ENCODE results near the gene MOBP.

Gene MOBP

GRCh38 chr3:39501968-39502837 is 34.7 kb downstream of the MOBP start:
- H3K79me1 ChIP-seq (ENCODE audit: low read length), result no peaks in the 10 kb centered on the region
- no peak overlapping the region for H2BK15ac ChIP-seq (replicated peaks; ENCODE audit: low read depth)
- no peaks in the 10 kb centered on the region for H3K36me3 ChIP-seq (ENCODE audit: control insufficient read depth, insufficient read depth, low read length)
- no peaks in the 10 kb centered on the region for H3K27me3 ChIP-seq (ENCODE audit: insufficient read depth, low read length, poor library complexity)
- no peaks in the 10 kb centered on the region for H3K79me2 ChIP-seq (ENCODE audit: control insufficient read depth, insufficient read depth, low read length)
- no peak overlapping the region for H3K9ac ChIP-seq (ENCODE audit: low read length)
- no peak overlapping the region for H3K4me3 ChIP-seq (ENCODE audit: low read length)
- no peak for DNase-seq
- no peak overlapping the region for H3K56ac ChIP-seq (ENCODE audit: low read length)
- H2BK120ac ChIP-seq (ENCODE audit: low read depth, low read length), result no peak overlapping the region
- H3K4ac ChIP-seq (ENCODE audit: low read depth, low read length), result peak overlapping the region; percentile 49
- no peak overlapping the region for H3K4me2 ChIP-seq (ENCODE audit: low read length)
- H2BK5ac ChIP-seq (ENCODE audit: low read length), result no peak overlapping the region
- WGBS (ENCODE audit: extremely low coverage, insufficient coverage, low lambda C conversion rate), result no CpG with 5 or more reads among the region's 53 CpGs
- H4K5ac ChIP-seq (ENCODE audit: low read length), result no peak overlapping the region
- no peak overlapping the region for H3K27ac ChIP-seq (ENCODE audit: low read depth, low read length)
- no peak overlapping the region for H3K23ac ChIP-seq (ENCODE audit: low read length)
- no peak overlapping the region for H4K8ac ChIP-seq (ENCODE audit: low read depth, low read length)
- no peak overlapping the region for H2AK5ac ChIP-seq (ENCODE audit: low read length)
- peaks cover 21% of the 10 kb centered on the region for H3K4me1 ChIP-seq (ENCODE audit: control insufficient read depth, low read depth, low read length)
- H3K18ac ChIP-seq (ENCODE audit: low read length), result no peak overlapping the region

GRCh38 chr3:39502838-39503145 is 35.3 kb downstream of the MOBP start:
- no peak overlapping the region for H2AK5ac ChIP-seq (ENCODE audit: low read length)
- H2BK120ac ChIP-seq (ENCODE audit: low read depth, low read length), result no peak overlapping the region
- no peak overlapping the region for H3K9ac ChIP-seq (ENCODE audit: low read length)
- no peaks in the 10 kb centered on the region for H3K27me3 ChIP-seq (ENCODE audit: insufficient read depth, low read length, poor library complexity)
- H3K79me2 ChIP-seq (ENCODE audit: control insufficient read depth, insufficient read depth, low read length), result no peaks in the 10 kb centered on the region
- no peak overlapping the region for H3K56ac ChIP-seq (ENCODE audit: low read length)
- no peaks in the 10 kb centered on the region for H3K79me1 ChIP-seq (ENCODE audit: low read length)
- H3K36me3 ChIP-seq (ENCODE audit: control insufficient read depth, insufficient read depth, low read length), result no peaks in the 10 kb centered on the region
- DNase-seq, result peak; percentile 48
- H3K4ac ChIP-seq (ENCODE audit: low read depth, low read length), result no peak overlapping the region
- H3K4me1 ChIP-seq (ENCODE audit: control insufficient read depth, low read depth, low read length), result peaks cover 21% of the 10 kb centered on the region
- H3K4me3 ChIP-seq (ENCODE audit: low read length), result no peak overlapping the region
- WGBS (ENCODE audit: extremely low coverage, insufficient coverage, low lambda C conversion rate), result no CpG with 5 or more reads among the region's 4 CpGs
- no peak overlapping the region for H2BK5ac ChIP-seq (ENCODE audit: low read length)
- H4K5ac ChIP-seq (ENCODE audit: low read length), result no peak overlapping the region
- no peak overlapping the region for H3K4me2 ChIP-seq (ENCODE audit: low read length)
- H3K18ac ChIP-seq (ENCODE audit: low read length), result no peak overlapping the region
- H2BK15ac ChIP-seq (replicated peaks; ENCODE audit: low read depth), result no peak overlapping the region
- H3K23ac ChIP-seq (ENCODE audit: low read length), result no peak overlapping the region
- no peak overlapping the region for H3K27ac ChIP-seq (ENCODE audit: low read depth, low read length)
- no peak overlapping the region for H4K8ac ChIP-seq (ENCODE audit: low read depth, low read length)

DNA sequence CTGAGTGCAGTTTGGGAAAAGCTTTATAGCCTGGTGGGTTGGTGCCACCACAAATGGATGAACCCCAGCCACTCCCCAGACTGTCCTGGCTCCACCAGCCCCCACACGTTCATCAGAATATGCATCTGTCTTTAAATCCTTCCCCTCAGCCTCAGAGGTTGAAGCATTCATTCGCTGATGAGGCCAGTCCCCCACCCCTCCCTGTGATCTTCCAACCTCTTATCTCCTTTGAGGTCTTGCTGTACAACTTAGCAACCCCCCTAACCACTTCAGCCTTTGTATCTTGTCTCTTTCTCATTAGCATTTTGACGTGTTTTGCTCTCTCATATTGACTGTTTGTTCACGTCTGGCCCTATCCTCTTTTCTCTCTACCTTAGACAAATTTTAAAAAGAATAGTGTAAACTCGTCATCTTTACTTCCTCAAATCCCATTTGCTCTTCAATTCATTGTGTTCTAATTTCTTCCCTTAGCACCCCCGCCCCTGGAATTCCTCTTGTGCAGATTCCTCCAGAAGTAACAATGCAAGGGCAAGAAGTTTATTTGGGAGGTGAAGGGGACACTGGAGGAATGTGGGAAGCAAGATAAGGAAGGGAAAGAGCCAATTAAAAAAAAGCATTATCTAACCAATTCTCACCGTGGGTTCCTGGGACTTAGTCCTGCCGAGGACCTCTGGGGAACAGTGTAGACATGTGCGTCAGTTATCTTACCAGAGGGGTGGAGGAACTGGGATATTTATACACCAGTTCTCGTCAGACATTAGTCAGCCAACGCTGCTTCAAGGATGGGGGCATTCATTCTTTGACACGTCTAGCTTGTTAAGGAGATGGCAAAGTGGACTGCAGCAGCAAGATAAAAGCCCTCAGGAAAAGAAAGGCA is 38.6 kb downstream of the MOBP start:
- Histone ChIP-seq H3K18ac (ENCODE audit: low read length) (peak overlapping the region; percentile 60), H3K27ac (ENCODE audit: low read depth, low read length) (peak overlapping the region; percentile 66), H3K79me1 (ENCODE audit: low read length) (no peaks in the 10 kb centered on the region), H3K4me3 (ENCODE audit: low read length) (no peak overlapping the region), H2BK120ac (ENCODE audit: low read depth, low read length) (no peak overlapping the region), H3K56ac (ENCODE audit: low read length) (peak overlapping the region; percentile 76), H3K9ac (ENCODE audit: low read length) (peak overlapping the region; percentile 28), H3K36me3 (ENCODE audit: control insufficient read depth, insufficient read depth, low read length) (no peaks in the 10 kb centered on the region), H3K4me2 (ENCODE audit: low read length) (peak overlapping the region; percentile 11), H3K4me1 (ENCODE audit: control insufficient read depth, low read depth, low read length) (peaks cover 17% of the 10 kb centered on the region), H3K27me3 (ENCODE audit: insufficient read depth, low read length, poor library complexity) (no peaks in the 10 kb centered on the region), H4K5ac (ENCODE audit: low read length) (no peak overlapping the region), H4K8ac (ENCODE audit: low read depth, low read length) (no peak overlapping the region), H2BK15ac (replicated peaks; ENCODE audit: low read depth) (no peak overlapping the region), H3K4ac (ENCODE audit: low read depth, low read length) (peak overlapping the region; percentile 56), H3K23ac (ENCODE audit: low read length) (no peak overlapping the region), H3K79me2 (ENCODE audit: control insufficient read depth, insufficient read depth, low read length) (no peaks in the 10 kb centered on the region), H2AK5ac (ENCODE audit: low read length) (peak overlapping the region; percentile 90), H2BK5ac (ENCODE audit: low read length) (peak overlapping the region; percentile 90)
- peak; percentile 97 for DNase-seq
- no CpG with 5 or more reads among the region's 12 CpGs for WGBS (ENCODE audit: extremely low coverage, insufficient coverage, low lambda C conversion rate)

DNA sequence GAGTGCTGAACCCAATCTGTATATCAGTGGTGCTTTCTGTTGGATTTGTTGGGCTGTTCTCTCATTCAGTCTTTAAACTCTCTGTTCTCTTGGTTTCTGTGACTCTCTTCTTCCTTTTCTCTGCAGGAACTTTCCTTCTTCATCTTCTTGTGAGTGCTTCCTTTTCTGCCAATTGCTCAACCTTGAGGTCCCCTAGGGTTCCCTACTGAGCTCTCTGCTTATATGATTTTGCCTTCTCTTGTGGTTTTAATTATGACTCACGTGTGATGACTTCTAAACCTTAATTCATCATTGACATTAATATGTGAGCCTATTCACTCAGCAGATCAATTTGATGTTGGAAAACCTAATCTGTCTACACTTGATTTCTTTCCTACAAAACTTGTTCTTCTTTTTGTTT is 39.4 kb downstream of the MOBP start:
- H3K4me3 ChIP-seq (ENCODE audit: low read length), result no peak overlapping the region
- DNase-seq, result no peak
- peak overlapping the region; percentile 90 for H2AK5ac ChIP-seq (ENCODE audit: low read length)
- H3K4ac ChIP-seq (ENCODE audit: low read depth, low read length), result no peak overlapping the region
- H3K27me3 ChIP-seq (ENCODE audit: insufficient read depth, low read length, poor library complexity), result no peaks in the 10 kb centered on the region
- H3K4me1 ChIP-seq (ENCODE audit: control insufficient read depth, low read depth, low read length), result peaks cover 17% of the 10 kb centered on the region
- peak overlapping the region; percentile 76 for H3K56ac ChIP-seq (ENCODE audit: low read length)
- H3K27ac ChIP-seq (ENCODE audit: low read depth, low read length), result peak overlapping the region; percentile 66
- H4K5ac ChIP-seq (ENCODE audit: low read length), result no peak overlapping the region
- H2BK15ac ChIP-seq (replicated peaks; ENCODE audit: low read depth), result no peak overlapping the region
- H2BK120ac ChIP-seq (ENCODE audit: low read depth, low read length), result no peak overlapping the region
- H3K18ac ChIP-seq (ENCODE audit: low read length), result no peak overlapping the region
- H3K79me1 ChIP-seq (ENCODE audit: low read length), result no peaks in the 10 kb centered on the region
- H4K8ac ChIP-seq (ENCODE audit: low read depth, low read length), result no peak overlapping the region
- H3K79me2 ChIP-seq (ENCODE audit: control insufficient read depth, insufficient read depth, low read length), result no peaks in the 10 kb centered on the region
- H3K23ac ChIP-seq (ENCODE audit: low read length), result no peak overlapping the region
- no peak overlapping the region for H3K4me2 ChIP-seq (ENCODE audit: low read length)
- WGBS (ENCODE audit: extremely low coverage, insufficient coverage, low lambda C conversion rate), result no CpG with 5 or more reads among the region's 1 CpG
- peak overlapping the region; percentile 28 for H3K9ac ChIP-seq (ENCODE audit: low read length)
- H3K36me3 ChIP-seq (ENCODE audit: control insufficient read depth, insufficient read depth, low read length), result no peaks in the 10 kb centered on the region
- H2BK5ac ChIP-seq (ENCODE audit: low read length), result peak overlapping the region; percentile 73

- H3K18ac ChIP-seq (ENCODE audit: low read length), result no peak overlapping the region
Observed at GRCh38 chr3:39513791-39514369, 46.4 kb downstream of the MOBP start.

More at GRCh38 chr3:39513791-39514369, 46.4 kb downstream of the MOBP start:
- H4K8ac ChIP-seq (ENCODE audit: low read depth, low read length), result no peak overlapping the region
- no peak overlapping the region for H2BK5ac ChIP-seq (ENCODE audit: low read length)
- H3K27ac ChIP-seq (ENCODE audit: low read depth, low read length), result no peak overlapping the region
- H3K9ac ChIP-seq (ENCODE audit: low read length), result no peak overlapping the region
- DNase-seq, result no peak
- no peaks in the 10 kb centered on the region for H3K79me2 ChIP-seq (ENCODE audit: control insufficient read depth, insufficient read depth, low read length)
- H3K4me1 ChIP-seq (ENCODE audit: control insufficient read depth, low read depth, low read length), result peaks cover 2% of the 10 kb centered on the region
- H3K79me1 ChIP-seq (ENCODE audit: low read length), result no peaks in the 10 kb centered on the region
- no peak overlapping the region for H2BK120ac ChIP-seq (ENCODE audit: low read depth, low read length)
- WGBS (ENCODE audit: extremely low coverage, insufficient coverage, low lambda C conversion rate), result no CpG with 5 or more reads among the region's 3 CpGs
- no peak overlapping the region for H3K56ac ChIP-seq (ENCODE audit: low read length)
- no peaks in the 10 kb centered on the region for H3K27me3 ChIP-seq (ENCODE audit: insufficient read depth, low read length, poor library complexity)
- H3K36me3 ChIP-seq (ENCODE audit: control insufficient read depth, insufficient read depth, low read length), result no peaks in the 10 kb centered on the region
- H2AK5ac ChIP-seq (ENCODE audit: low read length), result no peak overlapping the region
- no peak overlapping the region for H2BK15ac ChIP-seq (replicated peaks; ENCODE audit: low read depth)
- H3K4me2 ChIP-seq (ENCODE audit: low read length), result no peak overlapping the region
- H3K23ac ChIP-seq (ENCODE audit: low read length), result no peak overlapping the region
- H3K4ac ChIP-seq (ENCODE audit: low read depth, low read length), result no peak overlapping the region
- H3K4me3 ChIP-seq (ENCODE audit: low read length), result no peak overlapping the region
- no peak overlapping the region for H4K5ac ChIP-seq (ENCODE audit: low read length)
